Brain microvascular endothelial cell (primary cell): ENCODE measurements around the gene NCOA7.

ENCODE experiments used
- DNase-seq: peaks from one replicate; pipeline ENCODE4 v3.0.0-alpha.2; 2020
- H3K27ac ChIP-seq: fragments of 250-450 bp; sonication (Bioruptor Pico); 2 replicates; pipeline ENCODE4 v1.5.1; 2020; ENCODE audit warnings: mild to moderate bottlenecking, moderate library complexity
- H3K27me3 ChIP-seq: fragments of 250-450 bp; sonication (Bioruptor Pico); replicated peaks from 2 replicates; pipeline ENCODE4 v1.5.1; 2020; ENCODE audit warnings: mild to moderate bottlenecking
- H3K36me3 ChIP-seq: fragments of 250-450 bp; sonication (Bioruptor Pico); replicated peaks from 2 replicates; pipeline ENCODE4 v1.5.1; 2020; ENCODE audit warnings: mild to moderate bottlenecking
- H3K4me3 ChIP-seq: 2 replicates; pipeline ENCODE4 v1.5.1; 2011; ENCODE audit warnings: low read depth, mild to moderate bottlenecking, control low read depth, low read length, moderate library complexity
- in situ Hi-C: cut with HindIII; loops from 2 replicates; pipeline ENCODE4 v1.10.0; 2017; ENCODE audit warnings: low sequenced_read_pairs, low pct_ligation_motif_present
- TF ChIP-seq, protein P1 (sequence below): IDR thresholded peaks from 2 replicates; pipeline ENCODE4 v1.5.1; 2011; ENCODE audit warnings: low read depth, mild to moderate bottlenecking, moderate library complexity, low read length, control low read depth, inconsistent platforms; ENCODE audit errors: missing control alignments

NCOA7 gene

GRCh38 chr6:125749173-125749864 is 41.4 kb upstream of the NCOA7 start, which contains the start of gene HEY2:
TSS of gene HEY2 (plus strand) at chr6:125749632. CDS start at chr6:125749777, 145 bp downstream.
- H3K27ac ChIP-seq, result peak within 1 kb of the TSS; percentile 58

DNA sequence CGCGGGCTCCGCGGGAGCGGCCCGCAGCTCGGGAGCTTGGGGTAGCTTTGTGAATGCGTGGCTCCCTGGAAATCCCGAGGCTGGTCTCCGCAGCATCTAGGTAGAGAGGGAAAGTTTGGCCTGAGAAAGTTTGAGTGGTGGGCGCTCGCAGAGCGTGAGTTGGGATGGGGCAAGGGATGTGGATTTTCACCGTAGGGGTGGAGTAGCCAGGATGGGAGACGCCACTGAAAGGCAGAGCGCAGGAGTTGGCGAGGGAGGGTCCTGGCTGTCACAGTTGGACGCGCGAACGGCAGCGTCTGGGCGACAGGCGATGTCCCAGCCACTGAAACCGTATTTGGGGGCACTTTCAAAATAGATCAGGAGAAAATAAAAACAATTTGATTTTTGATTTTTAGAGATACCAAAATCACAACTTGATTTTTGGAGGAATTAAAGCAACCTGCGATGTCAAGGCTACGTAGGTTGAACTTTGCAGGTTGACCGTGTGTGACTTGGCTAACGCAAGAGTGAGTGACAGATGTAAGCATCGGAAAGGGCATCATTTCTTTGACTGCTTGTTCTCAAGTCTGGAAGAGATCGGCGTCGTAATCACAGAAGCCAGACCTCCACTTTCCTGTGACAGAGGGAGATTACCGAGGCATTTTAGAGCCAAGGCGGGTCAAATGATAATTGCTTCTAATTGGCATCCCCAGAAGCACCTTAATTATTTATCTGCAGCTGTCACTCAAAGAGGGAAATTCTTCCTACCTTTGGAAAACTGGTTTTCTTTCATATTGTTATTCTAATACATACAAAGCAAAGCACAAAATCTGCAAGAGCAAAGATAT is 40.7 kb upstream of the NCOA7 start:
- no peaks in the 10 kb centered on the region for H3K36me3 ChIP-seq
- in situ Hi-C loops, result loop anchor here (5.0 kb wide), 1 partner anchor 438 kb away; no protein-coding TSS in a partner anchor
- H3K27ac ChIP-seq, result peak overlapping the region; percentile 34
- H3K4me3 ChIP-seq, result peak overlapping the region; percentile 62
- DNase-seq, result no peak
- H3K27me3 ChIP-seq, result no peaks in the 10 kb centered on the region
- TF ChIP-seq, protein P1, sequence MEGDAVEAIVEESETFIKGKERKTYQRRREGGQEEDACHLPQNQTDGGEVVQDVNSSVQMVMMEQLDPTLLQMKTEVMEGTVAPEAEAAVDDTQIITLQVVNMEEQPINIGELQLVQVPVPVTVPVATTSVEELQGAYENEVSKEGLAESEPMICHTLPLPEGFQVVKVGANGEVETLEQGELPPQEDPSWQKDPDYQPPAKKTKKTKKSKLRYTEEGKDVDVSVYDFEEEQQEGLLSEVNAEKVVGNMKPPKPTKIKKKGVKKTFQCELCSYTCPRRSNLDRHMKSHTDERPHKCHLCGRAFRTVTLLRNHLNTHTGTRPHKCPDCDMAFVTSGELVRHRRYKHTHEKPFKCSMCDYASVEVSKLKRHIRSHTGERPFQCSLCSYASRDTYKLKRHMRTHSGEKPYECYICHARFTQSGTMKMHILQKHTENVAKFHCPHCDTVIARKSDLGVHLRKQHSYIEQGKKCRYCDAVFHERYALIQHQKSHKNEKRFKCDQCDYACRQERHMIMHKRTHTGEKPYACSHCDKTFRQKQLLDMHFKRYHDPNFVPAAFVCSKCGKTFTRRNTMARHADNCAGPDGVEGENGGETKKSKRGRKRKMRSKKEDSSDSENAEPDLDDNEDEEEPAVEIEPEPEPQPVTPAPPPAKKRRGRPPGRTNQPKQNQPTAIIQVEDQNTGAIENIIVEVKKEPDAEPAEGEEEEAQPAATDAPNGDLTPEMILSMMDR, result no peak

More at GRCh38 chr6:125749173-125749864, 41.4 kb upstream of the NCOA7 start, which contains the start of gene HEY2:
- in situ Hi-C loops, result no loop called here
- H3K36me3 ChIP-seq, result no peaks in the 10 kb centered on the region
- peak within 1 kb of the TSS; percentile 62 for H3K4me3 ChIP-seq
- TF ChIP-seq, protein P1, result no peak
- DNase-seq, result peak; percentile 82
- H3K27me3 ChIP-seq, result no peaks in the 10 kb centered on the region

DNA sequence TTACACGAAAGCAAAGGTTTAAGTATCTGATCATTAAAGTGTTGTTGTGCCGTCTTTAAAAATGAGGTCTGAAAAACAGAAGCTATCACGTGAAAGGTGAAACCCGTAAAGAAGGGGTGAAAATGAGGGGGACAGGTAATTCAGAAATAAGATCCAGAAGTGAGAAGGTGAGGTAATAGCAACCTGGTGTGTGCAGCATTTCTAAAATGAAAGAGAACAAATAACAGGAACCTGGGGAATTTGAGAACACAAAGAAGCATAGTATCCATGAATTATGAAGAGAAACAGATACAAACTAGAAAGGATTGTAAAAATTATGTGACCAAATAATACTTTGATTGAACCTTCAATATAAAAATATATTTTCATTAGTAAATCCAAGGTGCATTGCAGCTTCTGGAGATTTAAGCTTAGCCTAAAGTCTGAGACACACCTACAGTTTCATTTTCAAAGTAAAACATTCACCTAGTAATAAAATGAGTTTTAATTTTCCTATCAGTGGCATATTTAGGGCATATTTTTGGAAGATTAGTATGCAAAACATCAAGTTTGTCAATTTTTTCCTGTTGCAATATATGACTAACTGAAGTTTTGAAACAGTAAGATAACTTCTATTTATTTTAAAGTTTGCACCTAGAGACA is 39.9 kb upstream of the NCOA7 start:
- no peak overlapping the region for H3K4me3 ChIP-seq
- no peaks in the 10 kb centered on the region for H3K27me3 ChIP-seq
- no peak for DNase-seq
- in situ Hi-C loops, result loop anchor here (5.0 kb wide), 1 partner anchor 439 kb away; no protein-coding TSS in a partner anchor
- H3K27ac ChIP-seq, result no peak overlapping the region
- no peaks in the 10 kb centered on the region for H3K36me3 ChIP-seq
- TF ChIP-seq, protein P1, result no peak

DNA sequence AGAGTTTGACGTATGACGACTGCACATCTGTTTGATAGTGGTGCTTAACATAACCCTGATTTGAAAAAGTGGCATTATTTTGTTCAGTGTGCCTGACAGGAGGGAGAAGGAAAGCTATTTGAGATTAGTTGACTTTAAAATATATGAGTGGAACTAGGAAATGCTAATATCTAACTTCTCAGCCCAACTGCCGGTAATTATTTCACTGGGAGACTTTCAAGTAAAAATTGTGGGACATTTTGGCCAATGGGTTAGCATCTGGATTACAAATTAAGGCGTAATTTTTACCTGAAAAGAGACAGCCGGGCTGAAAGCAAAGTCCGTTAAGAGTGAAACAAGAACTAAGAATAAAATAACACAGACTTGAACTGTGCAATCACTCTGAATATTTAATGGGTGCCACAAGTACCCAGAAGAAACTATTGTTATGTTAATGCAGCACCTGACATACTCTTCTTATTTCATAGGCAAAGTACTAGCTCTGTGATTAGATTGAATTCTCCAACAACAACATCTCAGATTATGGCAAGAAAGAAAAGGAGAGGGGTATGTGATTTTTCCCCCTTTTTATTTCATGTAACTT is 39.3 kb upstream of the NCOA7 start:
- TF ChIP-seq, protein P1, result no peak
- in situ Hi-C loops, result loop anchor here (5.0 kb wide), 1 partner anchor 439 kb away; no protein-coding TSS in a partner anchor
- H3K27me3 ChIP-seq, result no peaks in the 10 kb centered on the region
- no peaks in the 10 kb centered on the region for H3K36me3 ChIP-seq
- H3K4me3 ChIP-seq, result no peak overlapping the region
- no peak for DNase-seq
- no peak overlapping the region for H3K27ac ChIP-seq

- Histone ChIP-seq H3K36me3 (no peaks in the 10 kb centered on the region), H3K4me3 (no peak overlapping the region), H3K27ac (no peak overlapping the region), H3K27me3 (no peaks in the 10 kb centered on the region)
- DNase-seq, result no peak
- TF ChIP-seq, protein P1, result no peak
- in situ Hi-C loops, result loop anchor here (5.0 kb wide), 1 partner anchor 440 kb away; no protein-coding TSS in a partner anchor
These were observed 38.0 kb upstream of the NCOA7 start for GRCh38 chr6:125752773-125753172.
